M059J (cell line): Measurements from ENCODE around the gene GNPTG. TPM values are rescaled to one million over a fixed set of nuclear protein-coding genes. Genes with fewer than 3 reads are reported as not detected.

ENCODE experiments used
- DNase-seq: peaks from one replicate; pipeline ENCODE4 v3.0.0-alpha.2; 2012; ENCODE audit warnings: low read depth
- total RNA-seq: library from RNA; depleted of rRNA; stranded (reverse); fragments of >200 nt; shearing (Covaris generic); gene quantifications from 2 replicates; pipeline ENCODE4 v1.2.3, GENCODE V29; 2014

Gene GNPTG
- total RNA-seq, 1 experiment from 2014 or later, result 50.1 TPM

GRCh38 chr16:1347286-1347855, 4.4 kb upstream of the GNPTG start:
- DNase-seq, result no peak

GRCh38 chr16:1347962-1348361, 3.8 kb upstream of the GNPTG start:
- no peak for DNase-seq

- no peak for DNase-seq
Observed at GRCh38 chr16:1348441-1348840, 3.3 kb upstream of the GNPTG start.

GRCh38 chr16:1348926-1349325, 2.8 kb upstream of the GNPTG start:
- DNase-seq, result no peak

- DNase-seq, result no peak
Observed at GRCh38 chr16:1349351-1349750, 2.4 kb upstream of the GNPTG start.

GRCh38 chr16:1349951-1350350, 1.8 kb upstream of the GNPTG start:
- no peak for DNase-seq

GRCh38 chr16:1350691-1351090, 1.0 kb upstream of the GNPTG start:
- DNase-seq, result no peak

GRCh38 chr16:1351215-1351581, 533 bp upstream of the GNPTG start:
- no peak for DNase-seq

- DNase-seq, result no peak
Observed at GRCh38 chr16:1354815-1355540, 3.2 kb downstream of the GNPTG start.

GRCh38 chr16:1355591-1355990, 3.9 kb downstream of the GNPTG start:
- DNase-seq, result no peak

GRCh38 chr16:1356061-1356900, 4.5 kb downstream of the GNPTG start:
- no peak for DNase-seq

- DNase-seq, result peak; percentile 63
Observed at GRCh38 chr16:1357906-1358566, 6.3 kb downstream of the GNPTG start.

GRCh38 chr16:1361685-1362360, 10.1 kb downstream of the GNPTG start:
- no peak for DNase-seq

- DNase-seq, result no peak
Observed at GRCh38 chr16:1362807-1363206, 11.1 kb downstream of the GNPTG start.

- DNase-seq, result no peak
Observed at GRCh38 chr16:1363501-1364041, 11.8 kb downstream of the GNPTG start.

- no peak for DNase-seq
Observed at GRCh38 chr16:1364510-1364909, 12.8 kb downstream of the GNPTG start.

GRCh38 chr16:1366060-1366711, 14.5 kb downstream of the GNPTG start:
- DNase-seq, result no peak

- no peak for DNase-seq
Observed at GRCh38 chr16:1366712-1367299, 15.1 kb downstream of the GNPTG start.

- no peak for DNase-seq
Observed at GRCh38 chr16:1367486-1368174, 15.9 kb downstream of the GNPTG start.
